SHP77 (cell line): Measurements from ENCODE around the gene SHMT1.
"Not testable (repeated sequence)": the region's sequence is repeated elsewhere in the genome, so short reads cannot be mapped to it uniquely, and the experiment has no call there.

Experiments
- DNase-seq, 2 experiments: peaks; one replicate each; lab custom pipeline; 2025; lab: John Stamatoyannopoulos, UW

SHMT1 gene

GRCh38 chr17:18324140-18325050 is 39.0 kb downstream of the SHMT1 start:
- peak; percentile 27 to 34 for DNase-seq

GRCh38 chr17:18323507-18324139 is 39.7 kb downstream of the SHMT1 start:
- DNase-seq: no peak

GRCh38 chr17:18323007-18323406 is 40.3 kb downstream of the SHMT1 start:
- no peak for DNase-seq

GRCh38 chr17:18322522-18322921 is 40.8 kb downstream of the SHMT1 start:
- DNase-seq: no peak

GRCh38 chr17:18321309-18321708 is 42.0 kb downstream of the SHMT1 start:
- DNase-seq: peak in 1 of 2 experiments; percentile 25

GRCh38 chr17:18320301-18320700 is 43.0 kb downstream of the SHMT1 start:
- DNase-seq: no peak

GRCh38 chr17:18319604-18320256 is 43.6 kb downstream of the SHMT1 start:
- DNase-seq: peak; percentile 66 to 70

- DNase-seq: no peak
Observed at GRCh38 chr17:18318771-18319450, 44.4 kb downstream of the SHMT1 start.

GRCh38 chr17:18318117-18318516 is 45.2 kb downstream of the SHMT1 start:
- no peak for DNase-seq

GRCh38 chr17:18315961-18316360 is 47.4 kb downstream of the SHMT1 start:
- no peak for DNase-seq

GRCh38 chr17:18315562-18315922 is 47.8 kb downstream of the SHMT1 start:
- no peak for DNase-seq

- DNase-seq: peak; percentile 99 to 100
Observed at GRCh38 chr17:18314731-18315561, 48.4 kb downstream of the SHMT1 start, which contains the start of the genes SMCR8 and TOP3A. Gene SMCR8, plus strand, starts transcription at chr17:18315293. Its CDS starts 497 bp downstream, at chr17:18315790. Gene TOP3A, minus strand, starts transcription at chr17:18314994. Its CDS starts 216 bp downstream, at chr17:18314778.

- DNase-seq: no peak
Observed at GRCh38 chr17:18314059-18314730, 49.2 kb downstream of the SHMT1 start.

GRCh38 chr17:18309202-18309601 is 54.1 kb downstream of the SHMT1 start:
- no peak for DNase-seq

GRCh38 chr17:18303206-18303605 is 60.1 kb downstream of the SHMT1 start:
- DNase-seq: not testable (repeated sequence)

GRCh38 chr17:18300725-18301480 is 62.4 kb downstream of the SHMT1 start:
- DNase-seq: no peak

GRCh38 chr17:18298061-18298460 is 65.3 kb downstream of the SHMT1 start:
- DNase-seq: not testable (repeated sequence)

GRCh38 chr17:18291718-18292540 is 71.4 kb downstream of the SHMT1 start:
- DNase-seq: no peak

- no peak for DNase-seq
Observed at GRCh38 chr17:18285296-18285695, 78.1 kb downstream of the SHMT1 start.
